Colonic mucosa (tissue), 4 donors: ENCODE measurements around the gene COMMD1. TPM values are rescaled to one million over a fixed set of nuclear protein-coding genes. Genes with fewer than 3 reads are reported as not detected.
"Not testable (repeated sequence)": the region's sequence is repeated elsewhere in the genome, so short reads cannot be mapped to it uniquely, and the experiment has no call there.

Experiments
- DNase-seq: peaks from one replicate; pipeline ENCODE4 v3.0.0-alpha.2; 2020
- H3K27ac ChIP-seq: fragments of 200-600 bp; one replicate; pipeline ENCODE4 v1.8.0; 2021
- H3K27me3 ChIP-seq: fragments of 200-600 bp; one replicate; pipeline ENCODE4 v1.8.0; 2021
- H3K36me3 ChIP-seq: fragments of 200-600 bp; one replicate; pipeline ENCODE4 v1.8.0; 2021
- H3K4me1 ChIP-seq: fragments of 200-600 bp; one replicate; pipeline ENCODE4 v1.8.0; 2021; ENCODE audit warnings: mild to moderate bottlenecking
- H3K4me3 ChIP-seq: fragments of 200-600 bp; one replicate; pipeline ENCODE4 v1.8.0; 2021
- H3K9ac ChIP-seq, 2 donors: one replicate each; pipeline ENCODE4 v1.7.0; 2013; ENCODE audit warnings: control low read depth in 2 of 2, low read depth in 2 of 2, low read length in 2 of 2
- H3K9me3 ChIP-seq: fragments of 200-600 bp; one replicate; pipeline ENCODE4 v1.8.0; 2021
- intact Hi-C: fragments of 100-400 bp; cut with DNase I; formaldehyde crosslinking; loops from one replicate; pipeline ENCODE4 v1.14.1; 2022
- total RNA-seq, 2 donors: library from RNA; stranded (reverse); fragmentation: NEBNext Ultra II Directional in 1 of 2; extraction: Animal tissue kit (Norgen Biotek cat#: 25700) in 1 of 2; gene quantifications; one replicate each; pipeline ENCODE4 v1.2.1, GENCODE V29; 2021
- TF ChIP-seq, protein P1 (sequence below): fragments of 200-600 bp; IDR thresholded peaks from one replicate; pipeline ENCODE4 v1.8.0; 2022; ENCODE audit warnings: antibody characterized with exemption, mild to moderate bottlenecking
- donor health status: healthy.
- donor health status: DM: no; HTN: no; CAD: no.
- donor health status: DM: no; HTN: no; CAD: no.

The COMMD1 gene
- total RNA-seq, 2 donors from 2014 or later, result 22.2 to 24.4 TPM

DNA sequence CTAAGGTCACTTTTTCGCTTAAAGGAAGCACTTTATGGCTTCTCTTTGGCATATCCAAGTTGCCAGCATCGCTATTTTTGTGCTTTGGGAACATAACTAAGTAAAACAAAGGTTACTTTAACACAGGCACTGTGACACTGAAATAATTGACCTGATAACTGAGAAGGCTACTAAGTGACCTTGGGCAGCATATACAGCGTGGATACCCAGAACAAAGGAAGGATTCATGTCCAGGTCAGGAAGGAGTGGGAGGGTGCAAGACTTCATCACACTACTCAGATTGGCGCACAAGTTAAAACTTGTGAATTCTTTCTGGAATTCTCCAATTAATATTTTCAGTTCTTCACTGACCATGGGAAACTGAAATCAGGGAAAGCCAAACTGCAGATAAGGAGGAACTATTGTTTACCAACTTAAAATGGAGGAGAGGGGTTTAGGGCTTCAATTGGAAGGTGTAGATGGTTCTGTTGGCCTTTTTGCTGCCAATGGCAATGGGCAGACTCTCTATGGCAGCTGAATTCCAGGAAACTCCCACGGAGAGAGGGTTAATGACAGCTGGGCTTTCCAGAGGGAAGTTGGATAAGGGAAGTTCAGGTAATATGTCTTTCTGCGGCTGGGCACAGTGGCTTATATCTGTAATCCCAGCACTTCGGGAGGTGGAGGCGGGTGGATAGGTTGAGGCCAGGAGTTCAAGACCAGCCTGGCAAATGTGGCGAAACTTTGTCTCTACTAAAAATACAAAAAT is 45.3 kb downstream of the COMMD1 start:
- no peak for DNase-seq
- TF ChIP-seq, protein P1, sequence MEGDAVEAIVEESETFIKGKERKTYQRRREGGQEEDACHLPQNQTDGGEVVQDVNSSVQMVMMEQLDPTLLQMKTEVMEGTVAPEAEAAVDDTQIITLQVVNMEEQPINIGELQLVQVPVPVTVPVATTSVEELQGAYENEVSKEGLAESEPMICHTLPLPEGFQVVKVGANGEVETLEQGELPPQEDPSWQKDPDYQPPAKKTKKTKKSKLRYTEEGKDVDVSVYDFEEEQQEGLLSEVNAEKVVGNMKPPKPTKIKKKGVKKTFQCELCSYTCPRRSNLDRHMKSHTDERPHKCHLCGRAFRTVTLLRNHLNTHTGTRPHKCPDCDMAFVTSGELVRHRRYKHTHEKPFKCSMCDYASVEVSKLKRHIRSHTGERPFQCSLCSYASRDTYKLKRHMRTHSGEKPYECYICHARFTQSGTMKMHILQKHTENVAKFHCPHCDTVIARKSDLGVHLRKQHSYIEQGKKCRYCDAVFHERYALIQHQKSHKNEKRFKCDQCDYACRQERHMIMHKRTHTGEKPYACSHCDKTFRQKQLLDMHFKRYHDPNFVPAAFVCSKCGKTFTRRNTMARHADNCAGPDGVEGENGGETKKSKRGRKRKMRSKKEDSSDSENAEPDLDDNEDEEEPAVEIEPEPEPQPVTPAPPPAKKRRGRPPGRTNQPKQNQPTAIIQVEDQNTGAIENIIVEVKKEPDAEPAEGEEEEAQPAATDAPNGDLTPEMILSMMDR, result no peak
- intact Hi-C loops, result no loop called here

DNA sequence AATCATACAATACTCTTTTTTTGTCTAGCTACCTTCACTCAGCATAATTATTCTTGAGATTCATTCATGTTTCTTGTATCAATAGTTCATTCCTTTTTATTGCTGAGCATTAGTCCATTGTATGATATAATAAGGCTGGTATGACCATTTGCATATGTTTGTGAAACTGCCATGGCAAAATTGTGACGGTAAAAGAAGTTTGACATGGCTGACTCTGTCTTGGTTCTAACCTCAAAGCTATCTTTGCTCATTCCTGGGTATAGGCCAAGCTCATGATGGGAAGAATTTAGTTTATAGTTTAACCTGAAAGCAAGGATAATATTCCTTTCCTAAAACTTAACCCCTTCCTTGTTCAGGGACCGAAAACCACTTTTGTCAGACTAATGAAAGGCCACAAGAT is 46.4 kb downstream of the COMMD1 start:
- Histone ChIP-seq H3K27ac (no peak overlapping the region), H3K9me3 (no peaks in the 10 kb centered on the region), H3K36me3 (no peaks in the 10 kb centered on the region), H3K4me1 (no peaks in the 10 kb centered on the region), H3K27me3 (no peaks in the 10 kb centered on the region), H3K4me3 (no peak overlapping the region), H3K9ac (no peak overlapping the region)
- no peak for DNase-seq
- TF ChIP-seq, protein P1, result no peak
- intact Hi-C loops, result no loop called here

More for the DNA sequence above, 45.3 kb downstream of the COMMD1 start:
- H3K27ac ChIP-seq, result no peak overlapping the region
- no peak overlapping the region for H3K4me3 ChIP-seq
- H3K36me3 ChIP-seq, result no peaks in the 10 kb centered on the region
- no peaks in the 10 kb centered on the region for H3K9me3 ChIP-seq
- H3K9ac ChIP-seq, result no peak overlapping the region
- no peaks in the 10 kb centered on the region for H3K27me3 ChIP-seq
- H3K4me1 ChIP-seq, result no peaks in the 10 kb centered on the region

DNA sequence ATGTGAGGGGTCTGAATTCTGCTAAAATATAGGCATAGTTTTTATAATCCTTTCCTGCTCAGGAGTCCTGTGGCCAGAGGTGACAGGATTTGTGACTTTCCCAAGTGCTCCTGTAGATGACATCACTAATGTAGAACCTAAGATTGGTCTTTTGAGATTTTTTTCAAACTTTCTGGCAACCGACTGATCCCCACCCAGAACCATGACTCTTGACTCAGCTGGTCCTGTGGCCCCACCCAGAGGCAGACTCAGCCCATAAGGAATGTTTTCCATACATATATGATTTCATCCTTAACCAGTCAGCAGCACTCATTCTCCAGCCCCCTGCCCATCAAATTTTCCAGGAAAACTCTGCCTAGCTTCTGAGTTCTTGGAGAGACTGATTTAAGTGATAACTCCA is 46.8 kb downstream of the COMMD1 start:
- Histone ChIP-seq H3K27ac (no peak overlapping the region), H3K27me3 (no peaks in the 10 kb centered on the region), H3K9me3 (no peaks in the 10 kb centered on the region), H3K4me3 (no peak overlapping the region), H3K9ac (no peak overlapping the region), H3K4me1 (no peaks in the 10 kb centered on the region), H3K36me3 (no peaks in the 10 kb centered on the region)
- intact Hi-C loops, result no loop called here
- no peak for DNase-seq
- TF ChIP-seq, protein P1, result no peak

DNA sequence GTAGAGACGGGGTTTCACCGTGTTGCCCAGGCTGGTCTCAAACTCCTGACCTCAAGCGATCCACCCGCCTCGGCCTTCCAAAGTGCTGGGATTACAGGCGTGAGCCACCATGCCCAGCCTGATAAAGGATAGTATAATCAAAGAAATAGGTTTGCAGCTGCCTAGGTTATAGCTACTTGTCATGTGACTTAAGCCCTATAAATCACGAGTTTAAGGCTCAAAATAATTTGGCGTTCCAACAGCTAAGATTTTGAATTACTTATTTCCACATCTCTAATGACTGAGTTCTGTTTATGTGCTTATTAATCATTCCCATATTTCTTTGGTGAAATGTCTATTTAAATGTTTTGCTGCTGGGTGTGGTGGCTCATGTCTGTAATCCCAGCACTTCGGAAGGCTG is 49.4 kb downstream of the COMMD1 start:
- intact Hi-C loops, H3K36me3 ChIP-seq, DNase-seq, H3K4me3 ChIP-seq, H3K9ac ChIP-seq, H3K27me3 ChIP-seq, H3K27ac ChIP-seq, H3K9me3 ChIP-seq, H3K4me1 ChIP-seq: not testable (repeated sequence)

DNA sequence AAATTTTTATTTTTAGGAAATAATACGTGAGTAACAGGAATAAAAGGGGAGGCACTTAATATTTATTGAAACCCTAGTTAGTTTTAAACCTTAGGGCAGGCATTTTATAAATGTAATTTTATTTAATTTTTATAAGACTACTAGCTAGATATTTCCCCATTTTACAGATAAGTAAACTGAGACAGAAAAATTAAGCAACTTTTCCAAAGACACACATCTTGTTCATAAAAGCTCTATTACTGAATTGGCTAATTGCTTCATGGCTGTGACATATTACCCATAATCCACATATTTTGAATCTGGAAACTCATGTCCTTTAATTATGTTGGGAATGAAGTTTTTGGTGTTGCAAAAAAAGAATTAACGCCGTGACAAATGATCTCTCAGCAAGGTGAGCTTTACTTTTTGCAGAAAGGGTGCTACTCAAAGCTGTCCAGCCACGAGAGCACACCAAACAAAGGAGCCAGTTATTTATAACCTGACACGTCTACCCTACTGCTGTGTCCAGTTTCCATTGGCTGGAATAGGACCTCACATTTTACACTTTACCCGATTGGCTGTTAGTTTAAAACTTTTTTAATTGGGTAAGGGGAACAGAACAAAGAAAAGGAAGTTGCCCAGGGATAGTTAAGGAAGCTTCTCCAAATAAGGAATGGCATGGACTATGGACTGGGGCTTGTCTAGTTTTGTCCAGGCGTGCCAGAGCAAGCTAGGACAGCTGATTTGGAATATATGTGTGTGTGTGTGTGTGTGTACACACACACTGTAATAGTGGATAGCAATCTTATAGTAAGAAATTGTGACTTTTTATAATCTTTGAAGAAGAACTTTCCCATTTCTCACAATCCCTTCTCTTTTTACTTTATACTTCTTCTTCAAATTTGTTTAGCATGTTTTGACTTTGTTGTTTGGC is 54.2 kb downstream of the COMMD1 start:
- Histone ChIP-seq H3K4me1 (peaks cover 3% of the 10 kb centered on the region), H3K27ac (peak overlapping the region; percentile 42), H3K27me3 (no peaks in the 10 kb centered on the region), H3K9me3 (no peaks in the 10 kb centered on the region), H3K36me3 (no peaks in the 10 kb centered on the region), H3K4me3 (no peak overlapping the region), H3K9ac (no peak overlapping the region)
- TF ChIP-seq, protein P1, result no peak
- intact Hi-C loops, result no loop called here
- peak; percentile 64 for DNase-seq
